Measurements from ENCODE around the gene CA10.

GRCh38 chr17:51743477-51743876, 415.0 kb downstream of the CA10 start:
- TF ChIP-seq CTCF (IDR thresholded peaks at IDR 0.05) = no peak
- no peak for TF ChIP-seq POLR2A (IDR thresholded peaks at IDR 0.05)
